Neural cell (in vitro differentiated cells): ENCODE results near the gene DOCK4. TPM values are rescaled to one million over a fixed set of nuclear protein-coding genes. Genes with fewer than 3 reads are reported as not detected.

ENCODE experiments used
- H2AFZ ChIP-seq: fragments of 200-600, 300-800 bp; sonication (generic), shearing (Covaris generic); 2 replicates; pipeline ENCODE4 v1.6.0; 2014; ENCODE audit warnings: low read depth, mild to moderate bottlenecking, antibody characterized with exemption, low read length, moderate library complexity
- H3F3A ChIP-seq: fragments of 200-600 bp; shearing (Covaris generic); 2 replicates; pipeline ENCODE4 v1.6.1; 2016; ENCODE audit warnings: mild to moderate bottlenecking, moderate library complexity, mixed read lengths, antibody characterized with exemption, low read length; ENCODE audit not compliant: insufficient read depth, poor library complexity, severe bottlenecking
- H3K27ac ChIP-seq: fragments of 200-600, 300-800 bp; sonication (generic), shearing (Covaris generic); 2 replicates; pipeline ENCODE4 v1.5.1; 2014; ENCODE audit warnings: mild to moderate bottlenecking, low read length, moderate library complexity
- H3K27me3 ChIP-seq: fragments of 300-800, 200-600 bp; sonication (generic), shearing (Covaris generic); 2 replicates; pipeline ENCODE4 v1.6.0; 2014; ENCODE audit warnings: mild to moderate bottlenecking, low read depth, low read length, moderate library complexity; ENCODE audit not compliant: insufficient read depth
- H3K36me3 ChIP-seq: fragments of 300-800, 200-600 bp; sonication (generic), shearing (Covaris generic); 2 replicates; pipeline ENCODE4 v1.5.1; 2014; ENCODE audit warnings: mild to moderate bottlenecking, antibody characterized with exemption, low read length, moderate library complexity; ENCODE audit not compliant: insufficient read depth
- H3K4me2 ChIP-seq: fragments of 300-800, 200-600 bp; sonication (generic), shearing (Covaris generic); 2 replicates; pipeline ENCODE4 v1.6.0; 2014; ENCODE audit warnings: mild to moderate bottlenecking, low read length
- H3K4me3 ChIP-seq: fragments of 300-800, 200-600 bp; sonication (generic), shearing (Covaris generic); 2 replicates; pipeline ENCODE4 v1.5.1; 2014; ENCODE audit warnings: mild to moderate bottlenecking, low read length, moderate library complexity
- H3K79me2 ChIP-seq: fragments of 200-600 bp; shearing (Covaris generic); replicated peaks from 2 replicates; pipeline ENCODE4 v1.6.0; 2014; ENCODE audit warnings: mild to moderate bottlenecking, low read length, moderate library complexity; ENCODE audit not compliant: insufficient read depth
- H3K9ac ChIP-seq: fragments of 300-800, 200-600 bp; sonication (generic), shearing (Covaris generic); 2 replicates; pipeline ENCODE4 v1.6.1; 2016; ENCODE audit warnings: mild to moderate bottlenecking, low read length, mixed read lengths
- H3K9me2 ChIP-seq: fragments of 200-600 bp; shearing (Covaris generic); 2 replicates; pipeline ENCODE4 v1.6.1; 2016; ENCODE audit warnings: mild to moderate bottlenecking, low read length, mixed read lengths; ENCODE audit not compliant: insufficient read depth
- H3K9me3 ChIP-seq: fragments of 200-600, 300-800 bp; sonication (generic), shearing (Covaris generic); 2 replicates; pipeline ENCODE4 v1.6.1; 2016; ENCODE audit warnings: mild to moderate bottlenecking, mixed run types, low read length, moderate library complexity, mixed read lengths
- H4K20me1 ChIP-seq: fragments of 200-600 bp; shearing (Covaris generic); 2 replicates; pipeline ENCODE4 v1.6.1; 2016; ENCODE audit warnings: mild to moderate bottlenecking, mixed run types; ENCODE audit not compliant: insufficient read depth
- EP300 ChIP-seq: fragments of 450-650 bp; conservative IDR thresholded peaks from 2 replicates; pipeline ENCODE4 v1.6.1; 2014; ENCODE audit warnings: antibody characterized with exemption, mild to moderate bottlenecking, moderate library complexity; ENCODE audit not compliant: poor library complexity, severe bottlenecking
- EZH2 ChIP-seq: fragments of 200-600, 300-800 bp; shearing (Covaris generic), sonication (generic); IDR thresholded peaks from 2 replicates; pipeline ENCODE4 v1.6.1; 2014; ENCODE audit warnings: antibody characterized with exemption, low read length, borderline replicate concordance, mild to moderate bottlenecking; ENCODE audit not compliant: insufficient read depth, poor library complexity, severe bottlenecking
- MXI1 ChIP-seq: fragments of 450-650 bp; conservative IDR thresholded peaks from 2 replicates; pipeline ENCODE4 v1.6.1; 2014; ENCODE audit warnings: antibody characterized with exemption, mild to moderate bottlenecking; ENCODE audit not compliant: poor library complexity, severe bottlenecking
- POLR2AphosphoS5 ChIP-seq: IDR thresholded peaks from 2 replicates; pipeline ENCODE4 v1.6.1; 2012
- RAD21 ChIP-seq: fragments of 450-650 bp; conservative IDR thresholded peaks from 2 replicates; pipeline ENCODE4 v1.6.1; 2014; ENCODE audit warnings: antibody characterized with exemption, mild to moderate bottlenecking, moderate library complexity
- REST ChIP-seq: IDR thresholded peaks from 2 replicates; pipeline ENCODE4 v1.6.1; 2012; ENCODE audit warnings: borderline replicate concordance
- SMC3 ChIP-seq: fragments of 450-650 bp; conservative IDR thresholded peaks from 2 replicates; pipeline ENCODE4 v1.6.1; 2014; ENCODE audit warnings: antibody characterized with exemption, mild to moderate bottlenecking, moderate library complexity; ENCODE audit not compliant: poor library complexity
- TAF1 ChIP-seq: IDR thresholded peaks from 2 replicates; pipeline ENCODE4 v1.6.1; 2012; ENCODE audit warnings: low read depth
- polyA plus RNA-seq: library from polyadenylated mRNA; depleted of rRNA; stranded (reverse); fragments of >200 nt; gene quantifications from 2 replicates; pipeline ENCODE4 v1.2.3, GENCODE V29; 2014
- TF ChIP-seq, protein P1 (sequence below): fragments of 450-650 bp; IDR thresholded peaks from 2 replicates; pipeline ENCODE4 v1.5.1; 2014; ENCODE audit warnings: antibody characterized with exemption, mild to moderate bottlenecking, moderate library complexity; ENCODE audit not compliant: poor library complexity, severe bottlenecking

Gene DOCK4
- polyA plus RNA-seq, 1 donor from 2014 or later, result 28.1 TPM

GRCh38 chr7:111858331-111858730 is 347.9 kb downstream of the DOCK4 start:
- Histone ChIP-seq H3K9me3 (no peaks in the 10 kb centered on the region), H3F3A (no peaks in the 10 kb centered on the region), H2AFZ (no peak overlapping the region), H3K27ac (no peak overlapping the region), H3K36me3 (no peaks in the 10 kb centered on the region), H3K4me2 (no peak overlapping the region), H4K20me1 (no peaks in the 10 kb centered on the region), H3K9me2 (no peaks in the 10 kb centered on the region), H3K27me3 (no peaks in the 10 kb centered on the region), H3K4me3 (no peak overlapping the region), H3K9ac (no peak overlapping the region), H3K79me2 (no peaks in the 10 kb centered on the region)
- TF ChIP-seq RAD21 (no peak), EZH2 (no peak), SMC3 (no peak), POLR2AphosphoS5 (no peak), REST (no peak), MXI1 (no peak), TAF1 (no peak)
- TF ChIP-seq, protein P1, sequence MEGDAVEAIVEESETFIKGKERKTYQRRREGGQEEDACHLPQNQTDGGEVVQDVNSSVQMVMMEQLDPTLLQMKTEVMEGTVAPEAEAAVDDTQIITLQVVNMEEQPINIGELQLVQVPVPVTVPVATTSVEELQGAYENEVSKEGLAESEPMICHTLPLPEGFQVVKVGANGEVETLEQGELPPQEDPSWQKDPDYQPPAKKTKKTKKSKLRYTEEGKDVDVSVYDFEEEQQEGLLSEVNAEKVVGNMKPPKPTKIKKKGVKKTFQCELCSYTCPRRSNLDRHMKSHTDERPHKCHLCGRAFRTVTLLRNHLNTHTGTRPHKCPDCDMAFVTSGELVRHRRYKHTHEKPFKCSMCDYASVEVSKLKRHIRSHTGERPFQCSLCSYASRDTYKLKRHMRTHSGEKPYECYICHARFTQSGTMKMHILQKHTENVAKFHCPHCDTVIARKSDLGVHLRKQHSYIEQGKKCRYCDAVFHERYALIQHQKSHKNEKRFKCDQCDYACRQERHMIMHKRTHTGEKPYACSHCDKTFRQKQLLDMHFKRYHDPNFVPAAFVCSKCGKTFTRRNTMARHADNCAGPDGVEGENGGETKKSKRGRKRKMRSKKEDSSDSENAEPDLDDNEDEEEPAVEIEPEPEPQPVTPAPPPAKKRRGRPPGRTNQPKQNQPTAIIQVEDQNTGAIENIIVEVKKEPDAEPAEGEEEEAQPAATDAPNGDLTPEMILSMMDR, result no peak

- Histone ChIP-seq H3K36me3 (no peaks in the 10 kb centered on the region), H4K20me1 (no peaks in the 10 kb centered on the region), H3K4me2 (no peak overlapping the region), H2AFZ (no peak overlapping the region), H3K27ac (no peak overlapping the region), H3K79me2 (no peaks in the 10 kb centered on the region), H3F3A (no peaks in the 10 kb centered on the region), H3K9ac (no peak overlapping the region), H3K4me3 (no peak overlapping the region), H3K9me2 (no peaks in the 10 kb centered on the region), H3K9me3 (no peaks in the 10 kb centered on the region), H3K27me3 (no peaks in the 10 kb centered on the region)
- TF ChIP-seq, protein P1, result peak; percentile 60
- no peak for TF ChIP-seq REST
- peak; percentile 62 for TF ChIP-seq RAD21
- TF ChIP-seq EP300, result peak; percentile 60
- no peak for TF ChIP-seq TAF1
- no peak for TF ChIP-seq EZH2
- TF ChIP-seq POLR2AphosphoS5, result no peak
- peak; percentile 69 for TF ChIP-seq SMC3
- peak; percentile 33 for TF ChIP-seq MXI1
Observed at GRCh38 chr7:111855842-111856227, 350.4 kb downstream of the DOCK4 start.
